Endothelial cell of umbilical vein (primary cell): Measurements from ENCODE around the gene OR14K1. TPM values are rescaled to one million over a fixed set of nuclear protein-coding genes. Genes with fewer than 3 reads are reported as not detected.

ENCODE experiments used
- BruUV-seq: library from RNA; stranded (reverse); fragments of 400-500 nt; replicated peaks from 2 replicates; lab custom pipeline; 2021; lab: Mats Ljungman, UMichigan
- CTCF ChIA-PET: fragments of 300-600, 350-600 bp; sonication (Branson Sonifier 250); formaldehyde crosslinking; loops from one replicate; lab custom pipeline; 2021; ENCODE audit warnings: antibody characterized with exemption, inconsistent platforms; lab: Charles Lee
- POLR2A ChIA-PET: fragments of 300-600, 350-600 bp; sonication (Branson Sonifier 250); formaldehyde crosslinking; loops from one replicate; lab custom pipeline; 2021; ENCODE audit warnings: antibody characterized with exemption, inconsistent platforms; lab: Charles Lee
- DNase-seq: peaks from one replicate; pipeline ENCODE4 v3.0.0-alpha.2; 2011; ENCODE audit warnings: low read depth, low spot score
- FAIRE-seq: peaks from 2 replicates; lab custom pipeline; 2011; peaks lifted over from hg19 to GRCh38; lab: Jason Lieb, UNC
- H2AFZ ChIP-seq: 2 replicates; pipeline ENCODE4 v1.6.0; 2012; ENCODE audit warnings: low read depth, low read length, control low read depth, inconsistent platforms
- H3K27ac ChIP-seq: 2 replicates; pipeline ENCODE4 v1.5.1; 2011; ENCODE audit warnings: low read depth, mild to moderate bottlenecking, control low read depth, low read length, moderate library complexity; ENCODE audit not compliant: insufficient read depth
- H3K27me3 ChIP-seq, 2 experiments: 2 replicates each; pipeline versions ENCODE4 v1.6.0 to v1.6.1; 2011; ENCODE audit warnings: low read length in 2 of 2, mixed read lengths in 1 of 2; ENCODE audit not compliant: control insufficient read depth in 2 of 2, insufficient read depth in 2 of 2
- H3K36me3 ChIP-seq, 2 experiments: 2 replicates in 1 of 2; 3 replicates in 1 of 2; pipeline ENCODE4 v1.5.1; 2011; ENCODE audit warnings: low read length in 2 of 2, mild to moderate bottlenecking in 1 of 2, moderate library complexity in 1 of 2; ENCODE audit not compliant: control insufficient read depth in 2 of 2, insufficient read depth in 2 of 2; ENCODE audit errors: extremely low read depth in 1 of 2
- H3K4me1 ChIP-seq: 3 replicates; pipeline ENCODE4 v1.5.1; 2011; ENCODE audit warnings: mild to moderate bottlenecking, low read length; ENCODE audit not compliant: control insufficient read depth, insufficient read depth; ENCODE audit errors: extremely low read depth
- H3K4me2 ChIP-seq: 2 replicates; pipeline ENCODE4 v1.6.1; 2011; ENCODE audit warnings: low read length, control low read depth, mixed read lengths; ENCODE audit not compliant: insufficient read depth
- H3K4me3 ChIP-seq, 3 experiments: fragments of 200-600 bp in 1 of 3; sonication (generic), shearing (Covaris generic) in 1 of 3; replicated peaks in 1 of 3; 2 replicates each; pipeline ENCODE4 v1.5.1; 2011 to 2016; ENCODE audit warnings: control low read depth in 3 of 3, low read length in 3 of 3, mild to moderate bottlenecking in 2 of 3, inconsistent platforms in 1 of 3, low read depth in 1 of 3, moderate library complexity in 1 of 3; ENCODE audit not compliant: insufficient read depth in 1 of 3
- H3K79me2 ChIP-seq: 2 replicates; pipeline ENCODE4 v1.6.0; 2012; ENCODE audit warnings: low read length, inconsistent platforms; ENCODE audit not compliant: control insufficient read depth, insufficient read depth
- H3K9ac ChIP-seq: replicated peaks from 2 replicates; pipeline ENCODE3; 2011; ENCODE audit warnings: low read length, control low read depth; ENCODE audit not compliant: insufficient read depth; ENCODE audit errors: extremely low read depth
- H3K9me1 ChIP-seq: replicated peaks from 3 replicates; pipeline ENCODE4 v1.6.0; 2011; ENCODE audit warnings: mild to moderate bottlenecking, low read length; ENCODE audit not compliant: control insufficient read depth, insufficient read depth; ENCODE audit errors: extremely low read depth
- H3K9me3 ChIP-seq: replicated peaks from 2 replicates; pipeline ENCODE4 v1.5.1; 2012; ENCODE audit warnings: low read length, inconsistent platforms; ENCODE audit not compliant: control insufficient read depth, insufficient read depth
- H4K20me1 ChIP-seq: replicated peaks from 2 replicates; pipeline ENCODE3; 2011; ENCODE audit warnings: mild to moderate bottlenecking, low read length; ENCODE audit not compliant: control insufficient read depth, insufficient read depth; ENCODE audit errors: extremely low read depth
- EZH2 ChIP-seq: IDR thresholded peaks from 2 replicates; pipeline ENCODE4 v1.6.1; 2012; ENCODE audit warnings: borderline replicate concordance, low read depth, mild to moderate bottlenecking, moderate library complexity, low read length, inconsistent platforms; ENCODE audit not compliant: severe bottlenecking
- FOS ChIP-seq: IDR thresholded peaks from 2 replicates; pipeline ENCODE4 v1.6.1; 2011; ENCODE audit warnings: mild to moderate bottlenecking, low read length, moderate library complexity, borderline replicate concordance; ENCODE audit not compliant: insufficient read depth
- GATA2 ChIP-seq: IDR thresholded peaks from 2 replicates; pipeline ENCODE4 v1.7.0; 2011; ENCODE audit warnings: low read depth, mild to moderate bottlenecking, moderate library complexity, mixed read lengths, low read length; ENCODE audit not compliant: insufficient read length, insufficient read depth
- JUN ChIP-seq: IDR thresholded peaks from 2 replicates; pipeline ENCODE4 v1.6.1; 2011; ENCODE audit warnings: borderline replicate concordance, low read depth; ENCODE audit not compliant: insufficient read length, insufficient read depth
- MAX ChIP-seq: IDR thresholded peaks from 2 replicates; pipeline ENCODE4 v1.6.1; 2011; ENCODE audit not compliant: insufficient read depth, insufficient read length
- MYC ChIP-seq: IDR thresholded peaks from one replicate; pipeline ENCODE4 v1.6.1; 2011; ENCODE audit warnings: mild to moderate bottlenecking, low read depth, low read length
- POLR2A ChIP-seq: IDR thresholded peaks from 2 replicates; pipeline ENCODE4 v1.6.1; 2012; ENCODE audit warnings: low read depth, mild to moderate bottlenecking, control low read depth, low read length
- POLR2AphosphoS5 ChIP-seq: IDR thresholded peaks from 2 replicates; pipeline ENCODE4 v1.6.1; 2012; ENCODE audit warnings: low read depth, mild to moderate bottlenecking, control low read depth, low read length, moderate library complexity; ENCODE audit not compliant: insufficient read depth
- dilution Hi-C: fragments of 300-500 bp; cut with MboI; formaldehyde crosslinking; loops from one replicate; pipeline ENCODE4 v1.15.0; 2019; ENCODE audit warnings: low sequenced_read_pairs; ENCODE audit not compliant: extremely low pct_ligation_motif_present
- intact Hi-C: fragments of 100-400 bp; cut with micrococcal nuclease; formaldehyde crosslinking; loops from one replicate; pipeline ENCODE4 v1.10.0; 2022
- polyA plus RNA-seq, 4 experiments: library from polyadenylated mRNA; depleted of rRNA in 3 of 4; stranded (reverse) in 3 of 4; unstranded in 1 of 4; fragments of >200 nt; gene quantifications; 2 replicates each; pipeline versions ENCODE4 v1.2.1 to v1.2.3, GENCODE V29; 2011 to 2012; ENCODE audit warnings: missing spikeins in 1 of 4
- total RNA-seq: library from RNA; stranded (reverse); gene quantifications from 2 replicates; pipeline ENCODE4 v1.2.3, GENCODE V29; 2021
- TF ChIP-seq, protein P1 (sequence below), 2 donors: IDR thresholded peaks; 1 replicate in 1 of 2; 2 replicates in 1 of 2; pipeline ENCODE4 v1.5.1; 2011; ENCODE audit warnings: low read length in 2 of 2, mild to moderate bottlenecking in 2 of 2, moderate library complexity in 2 of 2, control low read depth in 1 of 2, inconsistent platforms in 1 of 2, low read depth in 1 of 2; ENCODE audit not compliant: insufficient read depth in 1 of 2; ENCODE audit errors: extremely low read depth in 1 of 2

The OR14K1 gene
- total and polyA plus RNA-seq, 2 donors (not counting 3 experiments of a cell fraction or from before 2014, with no cell fraction given) = not detected

- intact Hi-C loops = no loop called here
Measured at GRCh38 chr1:247716546-247716945, 21.9 kb upstream of the OR14K1 start, which contains the start of gene OR6F1. Gene OR6F1, minus strand, starts transcription at chr1:247716646. Its CDS starts 3,891 bp downstream, at chr1:247712755.

More at GRCh38 chr1:247716546-247716945, 21.9 kb upstream of the OR14K1 start, which contains the start of gene OR6F1:
- Histone ChIP-seq H3K4me1 (no peaks in the 10 kb centered on the region), H3K79me2 (no peaks in the 10 kb centered on the region), H3K9me1 (no peaks in the 10 kb centered on the region), H3K27me3 (no peaks in the 10 kb centered on the region), H3K4me3 (no peak within 1 kb of the TSS), H3K9ac (no peak within 1 kb of the TSS), H3K36me3 (no peaks in the 10 kb centered on the region), H3K27ac (no peak within 1 kb of the TSS), H2AFZ (no peak within 1 kb of the TSS), H3K4me2 (no peak within 1 kb of the TSS), H4K20me1 (no peaks in the 10 kb centered on the region), H3K9me3 (peaks cover 9% of the 10 kb centered on the region)
- ChIA-PET CTCF (no interaction called here), POLR2A (no interaction called here)
- no peak for TF ChIP-seq JUN
- TF ChIP-seq, protein P1, sequence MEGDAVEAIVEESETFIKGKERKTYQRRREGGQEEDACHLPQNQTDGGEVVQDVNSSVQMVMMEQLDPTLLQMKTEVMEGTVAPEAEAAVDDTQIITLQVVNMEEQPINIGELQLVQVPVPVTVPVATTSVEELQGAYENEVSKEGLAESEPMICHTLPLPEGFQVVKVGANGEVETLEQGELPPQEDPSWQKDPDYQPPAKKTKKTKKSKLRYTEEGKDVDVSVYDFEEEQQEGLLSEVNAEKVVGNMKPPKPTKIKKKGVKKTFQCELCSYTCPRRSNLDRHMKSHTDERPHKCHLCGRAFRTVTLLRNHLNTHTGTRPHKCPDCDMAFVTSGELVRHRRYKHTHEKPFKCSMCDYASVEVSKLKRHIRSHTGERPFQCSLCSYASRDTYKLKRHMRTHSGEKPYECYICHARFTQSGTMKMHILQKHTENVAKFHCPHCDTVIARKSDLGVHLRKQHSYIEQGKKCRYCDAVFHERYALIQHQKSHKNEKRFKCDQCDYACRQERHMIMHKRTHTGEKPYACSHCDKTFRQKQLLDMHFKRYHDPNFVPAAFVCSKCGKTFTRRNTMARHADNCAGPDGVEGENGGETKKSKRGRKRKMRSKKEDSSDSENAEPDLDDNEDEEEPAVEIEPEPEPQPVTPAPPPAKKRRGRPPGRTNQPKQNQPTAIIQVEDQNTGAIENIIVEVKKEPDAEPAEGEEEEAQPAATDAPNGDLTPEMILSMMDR (IDR thresholded peaks at IDR 0.05; ENCODE audit: extremely low read depth in 1 of 2, insufficient read depth in 1 of 2, low read depth in 1 of 2, low read length in 2 of 2) = no peak
- TF ChIP-seq POLR2A = no peak
- no peak for TF ChIP-seq GATA2
- TF ChIP-seq POLR2AphosphoS5 = no peak
- no peak for TF ChIP-seq EZH2
- TF ChIP-seq MAX = no peak
- no peak for TF ChIP-seq MYC
- TF ChIP-seq FOS = no peak
- FAIRE-seq (no peak), DNase-seq (no peak)
- dilution Hi-C loops = no loop called here
- no TSS peak for BruUV-seq
